GM21390 (cell line): ENCODE measurements around the gene UNC5C.

Experiments
- ATAC-seq: cut with Tn5 transposase; IDR thresholded peaks from one replicate; pipeline ENCODE4 v1.9.1; 2021; ENCODE audit not compliant: unreplicated experiment

Gene UNC5C

DNA sequence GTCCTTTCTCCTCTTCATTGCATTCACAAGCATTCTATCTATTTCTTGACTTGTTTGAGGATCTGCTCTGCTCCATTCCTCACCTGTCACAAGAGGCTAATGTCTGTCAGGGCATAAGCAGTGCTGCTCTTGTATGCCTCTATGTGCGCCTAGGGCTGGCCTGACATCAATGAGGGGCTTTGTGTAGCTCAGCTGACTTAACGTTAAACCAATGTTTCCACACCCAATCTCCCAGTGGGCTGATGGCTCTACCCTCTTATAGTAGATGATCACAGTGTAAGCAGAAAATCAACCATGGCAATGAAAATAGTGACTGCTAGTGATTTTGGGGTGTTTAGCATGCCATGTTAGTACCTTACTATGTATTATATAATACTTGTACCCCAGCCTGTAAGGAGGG, 139.0 kb downstream of the UNC5C start:
- no peak for ATAC-seq

DNA sequence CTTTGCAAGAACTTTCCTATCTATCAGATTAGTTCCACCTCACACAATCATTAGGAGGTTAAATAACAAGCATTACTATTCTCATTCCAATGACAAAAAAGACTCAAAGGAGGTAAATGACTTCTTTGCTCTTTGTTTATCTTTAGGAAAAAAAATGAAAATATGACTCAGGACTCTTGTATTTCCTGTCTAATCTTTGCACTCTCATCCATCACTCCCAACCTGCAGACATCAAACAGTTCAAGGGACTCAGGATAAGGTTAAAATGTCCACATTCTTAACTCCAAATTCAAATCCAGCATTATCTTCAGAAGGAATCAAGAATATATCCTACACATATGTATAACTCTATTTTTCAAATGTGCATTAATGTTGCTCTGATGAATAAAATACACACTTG, 139.6 kb downstream of the UNC5C start:
- ATAC-seq, result no peak

DNA sequence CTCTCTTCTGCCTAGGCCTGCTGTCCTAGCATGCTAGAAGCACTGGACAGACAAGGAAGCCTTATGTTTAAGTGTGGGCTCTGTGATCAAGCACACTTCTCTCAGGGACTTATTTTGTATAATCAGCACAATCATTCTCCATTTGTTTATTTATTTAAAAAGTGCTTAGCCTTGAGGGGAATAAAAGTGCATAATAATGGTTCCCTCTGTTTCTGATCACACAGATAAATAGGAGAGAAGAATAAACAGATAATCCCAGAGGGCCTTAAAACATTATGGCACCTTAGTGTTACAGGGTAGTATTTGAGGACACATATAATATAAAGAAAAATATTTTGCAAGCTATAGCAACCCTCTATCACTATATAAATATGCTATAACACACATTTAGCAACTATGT, 146.5 kb downstream of the UNC5C start:
- ATAC-seq, result no peak

DNA sequence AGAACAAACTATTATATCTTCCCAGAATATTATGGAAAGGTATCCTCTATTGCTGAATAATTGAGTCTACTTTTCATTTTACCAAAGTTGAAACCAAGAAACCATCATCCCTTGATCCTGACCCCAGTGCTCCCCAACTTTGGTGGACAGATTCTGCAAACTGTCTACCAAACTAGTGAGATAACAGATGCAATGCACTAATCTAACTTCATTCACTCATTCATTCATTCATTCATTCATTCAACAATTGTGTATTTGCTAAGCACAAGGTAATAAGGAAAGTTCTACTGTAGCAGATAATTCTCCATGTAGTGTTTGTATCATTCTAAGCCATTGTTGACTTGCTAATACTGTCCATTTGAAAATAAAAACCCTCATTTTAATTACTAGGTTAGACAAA, 150.6 kb downstream of the UNC5C start:
- no peak for ATAC-seq

DNA sequence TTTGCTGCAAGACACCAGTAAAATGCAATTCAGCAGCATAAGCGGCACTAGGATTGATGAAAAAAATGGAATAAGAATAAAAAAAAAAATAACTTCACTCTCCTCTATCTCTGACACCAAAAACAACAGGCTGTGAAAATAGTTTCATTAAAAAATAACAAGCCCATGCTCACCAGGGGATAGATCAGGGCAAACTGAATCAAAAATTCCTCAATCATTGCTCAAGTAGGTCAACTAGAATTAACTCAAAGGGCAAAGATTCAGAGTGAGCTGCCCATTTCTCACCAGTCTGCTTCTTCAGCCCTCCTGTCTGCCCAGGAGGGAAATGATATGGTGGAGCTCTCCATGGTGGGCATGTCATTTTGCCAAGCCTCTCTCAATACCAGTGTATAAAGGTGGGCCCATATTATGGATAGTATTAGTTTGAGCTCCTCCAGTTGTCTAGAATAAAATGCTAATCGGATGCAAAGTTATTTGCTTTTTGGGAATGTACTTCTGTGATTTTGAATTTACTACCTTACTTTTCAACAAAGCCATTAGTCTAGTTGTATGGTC, 153.9 kb downstream of the UNC5C start:
- ATAC-seq, result no peak

DNA sequence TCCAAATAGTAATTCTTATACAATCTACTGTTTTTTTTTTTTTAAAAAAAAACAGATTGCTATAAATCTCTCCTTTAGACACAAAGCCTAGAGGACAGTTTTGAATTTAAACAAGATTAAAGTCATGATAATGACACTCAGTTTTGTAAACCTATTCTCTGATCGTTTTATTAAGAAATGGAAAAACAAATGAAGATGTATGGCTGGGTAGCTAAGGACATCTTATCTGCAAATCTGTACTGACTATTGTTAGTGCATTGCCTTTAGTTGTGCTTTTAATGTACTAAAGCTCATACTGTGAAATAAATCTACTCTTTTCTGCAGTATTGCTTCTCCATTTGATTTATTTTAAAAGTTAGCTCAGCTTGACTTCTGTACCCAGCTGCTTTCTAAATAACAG, 155.0 kb downstream of the UNC5C start:
- no peak for ATAC-seq

DNA sequence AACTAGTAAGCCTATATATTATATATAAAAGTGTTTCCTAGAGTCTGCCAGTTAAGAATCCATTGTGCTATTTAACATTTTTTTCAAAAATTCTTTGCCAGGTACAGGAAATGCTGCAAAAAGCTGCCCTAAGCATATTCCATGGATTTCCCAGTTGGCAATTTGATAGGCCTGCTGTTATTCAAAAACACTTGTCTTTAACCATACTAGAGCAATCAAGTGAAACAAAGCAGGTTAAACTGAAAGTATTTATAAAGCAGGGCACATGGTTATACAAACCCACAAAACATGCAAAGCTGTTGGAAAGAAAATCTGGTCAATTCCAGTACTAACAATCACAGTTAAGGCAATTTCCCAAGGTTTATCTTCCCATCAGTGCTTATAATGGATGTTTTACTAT, 159.9 kb downstream of the UNC5C start:
- no peak for ATAC-seq

DNA sequence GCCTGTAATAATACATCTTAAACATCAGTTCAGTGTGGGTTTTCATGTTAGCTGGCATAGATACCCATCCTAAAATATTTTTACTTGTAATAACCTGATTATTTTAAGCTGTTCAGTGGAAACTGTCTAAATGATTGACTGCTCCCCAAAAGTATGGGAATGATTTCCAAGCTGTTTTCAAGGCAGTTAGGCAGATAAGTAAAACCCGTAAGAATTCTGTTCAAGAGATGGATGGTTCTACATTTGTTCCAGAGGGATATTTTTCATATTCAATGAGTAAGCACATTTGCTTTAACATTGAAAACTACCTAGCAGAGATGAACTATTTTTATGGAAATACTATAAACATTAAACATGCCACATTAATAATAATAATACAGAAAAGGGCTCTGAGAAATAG, 161.1 kb downstream of the UNC5C start:
- no peak for ATAC-seq

DNA sequence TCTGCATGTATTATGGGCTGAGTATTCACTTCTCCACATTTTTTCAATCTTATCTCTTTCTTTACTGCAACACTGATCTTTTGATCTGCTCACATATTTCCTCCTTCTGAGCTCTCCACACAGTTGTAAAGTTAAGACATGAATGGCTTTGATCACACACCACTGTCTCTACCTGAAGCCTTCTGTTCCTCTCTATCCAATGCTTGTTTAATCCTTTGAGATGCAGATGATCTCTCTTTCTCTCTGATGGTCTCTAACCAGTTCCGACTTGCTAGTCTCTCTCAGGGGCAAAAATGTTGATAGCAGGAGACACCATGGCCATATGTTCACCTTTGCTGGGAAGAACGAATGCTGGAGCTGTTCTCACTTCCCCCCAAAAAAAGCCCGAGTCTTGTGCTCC, 162.4 kb downstream of the UNC5C start:
- no peak for ATAC-seq

DNA sequence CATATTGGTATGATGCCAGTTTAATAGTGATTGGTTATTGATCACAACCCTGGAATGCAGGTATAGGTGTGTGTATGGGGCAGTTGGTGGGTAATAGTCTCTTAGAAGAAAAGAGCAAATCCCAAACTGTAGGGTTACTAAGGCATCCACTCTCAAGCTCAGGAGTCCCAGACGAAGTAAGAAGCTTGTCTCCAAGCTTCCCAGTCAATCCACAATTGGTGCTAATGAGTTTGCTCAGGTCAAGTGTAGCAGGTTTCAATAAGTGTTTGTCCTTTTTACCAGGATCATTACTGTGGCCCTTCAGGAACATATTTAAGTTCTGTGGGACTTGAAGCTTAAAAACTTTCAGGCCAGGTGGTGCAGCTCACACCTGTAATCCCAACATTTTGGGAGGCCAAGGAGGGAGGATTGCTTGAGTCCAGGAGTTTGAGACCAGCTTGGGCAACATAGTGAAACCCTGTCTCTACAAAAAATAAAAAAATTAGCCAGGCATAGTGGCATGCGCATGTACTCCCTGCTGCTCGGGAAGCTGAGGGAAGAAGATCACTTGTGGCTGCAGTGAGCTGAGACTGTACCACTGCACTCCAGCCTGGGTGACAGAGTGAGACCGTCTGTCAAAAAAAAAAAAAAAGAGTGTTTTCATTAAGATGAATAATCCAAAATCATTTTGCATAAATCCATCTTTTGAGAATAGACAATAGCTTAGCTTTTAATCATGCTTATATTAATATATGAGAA, 166.8 kb downstream of the UNC5C start:
- ATAC-seq, result no peak

DNA sequence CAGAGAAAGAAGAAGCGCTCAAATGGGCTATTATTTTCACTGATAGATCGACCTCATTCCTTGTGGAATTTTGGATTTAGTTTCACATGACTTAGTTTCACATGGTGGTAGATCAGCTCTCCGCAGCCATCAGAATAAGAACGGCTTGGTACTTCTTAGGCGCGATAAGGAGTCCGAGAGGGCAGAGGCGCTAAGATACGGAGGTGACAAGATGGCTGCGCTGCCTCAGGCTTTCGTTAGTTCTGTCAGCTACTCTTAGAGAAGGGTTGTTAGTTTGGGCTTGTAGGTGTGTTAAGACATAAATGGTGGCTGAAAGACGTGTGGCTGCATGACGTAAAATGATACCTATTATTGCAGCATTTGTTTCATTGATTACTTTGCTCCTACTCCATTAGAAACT, 169.1 kb downstream of the UNC5C start:
- ATAC-seq, result no peak

DNA sequence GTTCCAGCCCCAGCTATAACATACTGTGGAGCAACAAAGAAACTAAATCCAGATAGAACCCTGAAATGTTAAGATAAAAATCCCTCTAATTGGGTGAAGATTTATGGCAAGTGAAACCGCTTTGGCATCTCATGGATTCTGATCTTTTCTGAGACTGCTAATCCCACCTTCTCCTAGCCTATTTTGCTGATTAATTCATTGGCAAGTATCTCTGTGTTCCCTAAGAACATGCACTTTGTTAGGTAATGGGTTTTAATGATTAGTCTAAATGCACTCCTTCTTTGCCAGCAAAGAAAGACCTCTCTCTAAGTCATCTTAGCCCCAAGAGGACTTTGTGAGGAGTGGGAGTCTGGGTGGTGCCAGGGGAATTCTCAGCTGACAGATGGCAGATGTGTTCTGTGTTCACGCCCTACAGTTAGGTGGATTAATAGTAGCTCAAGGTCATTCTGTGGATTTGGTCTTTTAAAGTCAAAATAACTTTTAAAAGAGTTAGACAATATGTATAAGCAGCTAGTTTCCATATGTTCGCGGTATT, 171.3 kb downstream of the UNC5C start:
- ATAC-seq, result no peak

DNA sequence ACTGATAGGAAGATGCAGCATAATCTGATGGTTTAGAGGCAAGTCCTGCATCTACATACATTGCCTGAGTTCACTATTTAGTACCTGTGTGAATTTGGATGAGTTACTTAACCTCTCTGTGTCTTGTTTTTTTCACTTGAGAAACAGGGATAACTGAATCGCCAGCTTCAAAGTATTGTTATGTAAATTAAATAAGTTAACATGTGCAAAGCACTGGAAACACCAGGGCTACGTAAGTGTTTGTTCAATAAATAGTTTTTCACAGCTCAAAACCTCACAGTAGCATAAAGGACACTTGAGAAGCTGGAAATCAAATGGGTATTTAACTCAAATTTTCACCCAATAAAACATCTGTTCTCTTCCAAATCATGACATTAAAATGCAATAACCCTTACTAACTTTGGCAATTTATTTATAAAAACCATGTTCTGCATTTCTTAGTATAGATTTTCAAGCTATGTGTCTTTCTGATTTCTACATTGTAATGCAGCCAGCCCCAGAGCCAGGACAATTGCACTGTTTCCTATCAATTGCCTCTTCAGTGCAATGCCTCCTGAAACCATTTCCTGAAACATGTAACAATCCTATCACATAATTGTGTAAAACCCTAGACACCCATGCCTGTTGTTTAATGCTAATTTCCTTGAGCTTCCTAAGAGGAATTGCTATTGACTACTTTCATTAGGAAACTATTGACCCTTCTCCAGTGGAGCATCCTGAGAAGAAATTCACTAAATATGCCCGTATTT, 177.1 kb downstream of the UNC5C start:
- no peak for ATAC-seq

DNA sequence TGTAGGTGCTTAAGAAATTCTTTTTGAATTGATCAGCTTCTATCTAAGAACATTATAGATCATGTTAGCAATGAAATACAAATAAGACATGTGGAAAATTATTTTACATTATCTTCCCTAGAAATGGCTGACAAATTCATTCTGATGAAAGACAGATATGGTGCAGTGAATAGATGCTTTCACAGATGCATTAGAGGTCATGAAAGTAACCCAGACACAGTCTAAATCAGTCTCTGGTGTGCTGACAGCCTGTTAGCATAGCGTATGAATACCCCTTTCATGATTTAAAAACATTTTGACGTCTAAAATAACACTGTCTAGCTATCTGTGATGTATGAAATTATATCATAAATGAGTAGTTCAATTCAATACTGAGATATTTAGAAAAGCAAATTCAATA, 180.9 kb downstream of the UNC5C start:
- no peak for ATAC-seq

DNA sequence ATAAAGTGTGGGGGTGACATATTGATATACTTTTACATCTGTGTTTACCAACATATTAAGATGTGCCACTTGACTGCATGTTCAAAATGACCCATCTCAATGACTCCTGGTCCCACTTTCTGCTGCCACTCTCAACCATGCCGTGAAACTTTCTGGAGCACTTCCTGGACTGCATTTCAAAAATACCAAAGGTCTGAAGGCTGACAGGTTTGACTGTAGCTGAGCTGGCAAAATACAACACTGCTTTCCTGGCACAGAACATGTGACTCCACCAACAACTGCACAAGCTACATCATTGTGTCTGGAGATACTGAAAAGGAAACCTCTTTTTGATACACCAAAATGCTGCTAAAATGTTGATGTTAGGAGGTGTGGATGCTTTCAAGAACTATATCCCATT, 184.8 kb downstream of the UNC5C start:
- ATAC-seq, result no peak

DNA sequence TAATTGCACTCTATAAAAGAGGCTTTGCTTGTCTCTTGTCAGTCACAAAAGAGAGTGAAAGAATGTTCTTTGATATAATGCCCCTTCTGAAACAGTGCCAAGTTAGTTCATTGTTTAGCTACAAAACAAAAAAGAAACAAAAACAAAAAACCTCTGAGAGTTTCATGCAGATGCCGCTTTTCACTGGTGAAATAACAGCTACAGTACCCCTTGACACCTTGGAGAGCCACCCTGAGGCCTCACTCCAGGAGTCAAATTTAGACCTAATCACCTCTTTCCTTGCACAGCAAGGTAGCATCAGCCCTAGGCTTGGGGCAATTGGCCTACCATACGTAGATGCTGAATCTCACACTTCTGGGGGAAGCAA, 185.2 kb downstream of the UNC5C start:
- no peak for ATAC-seq

DNA sequence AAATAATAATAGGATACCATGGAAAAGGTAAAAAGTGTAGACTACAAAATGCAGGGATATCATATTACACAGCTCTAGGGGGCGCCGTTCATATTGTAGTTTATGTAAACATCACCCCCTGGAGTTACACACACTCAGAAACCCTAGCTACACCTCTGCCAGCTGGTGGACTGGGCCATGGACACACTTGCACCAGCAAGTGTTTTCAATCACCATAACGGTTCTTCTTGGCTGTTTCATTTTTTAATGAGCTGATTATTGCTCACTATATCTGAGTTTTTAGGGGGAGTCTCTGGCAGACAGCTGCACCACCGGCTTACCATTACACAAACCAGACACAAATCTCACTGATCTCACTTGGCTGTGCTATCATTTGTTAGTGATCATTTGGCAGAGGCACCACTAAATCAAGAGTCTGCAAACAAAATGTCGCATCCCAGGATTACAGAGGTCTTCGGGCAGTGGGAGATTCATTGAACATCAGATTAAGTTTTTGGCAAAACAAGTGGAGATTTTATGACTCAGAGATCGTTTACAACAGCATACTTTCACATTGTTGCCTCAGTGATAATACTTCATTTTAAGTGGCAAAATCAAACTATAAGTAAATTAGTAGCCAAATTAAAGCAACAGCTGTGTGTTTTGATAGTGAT, 185.7 kb downstream of the UNC5C start:
- ATAC-seq, result no peak

DNA sequence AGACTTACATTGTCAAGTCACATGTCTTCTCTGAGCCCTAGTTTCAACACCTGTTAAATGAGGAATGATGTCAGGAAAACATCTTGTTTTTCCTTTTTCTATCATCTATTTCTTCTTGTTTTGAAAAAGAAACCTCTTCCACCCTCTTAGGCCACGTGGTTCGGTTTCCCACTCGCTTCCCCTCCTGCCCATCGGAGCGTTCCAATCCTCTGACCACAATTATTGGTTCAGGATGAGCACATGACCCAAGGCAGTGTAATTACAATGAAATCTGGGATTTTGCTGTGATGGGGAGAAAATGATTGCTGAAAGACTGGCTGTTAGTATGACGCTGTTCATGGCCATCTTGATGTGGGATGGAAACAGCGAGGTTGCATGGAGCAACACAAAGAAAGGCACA, 186.7 kb downstream of the UNC5C start:
- ATAC-seq, result no peak

DNA sequence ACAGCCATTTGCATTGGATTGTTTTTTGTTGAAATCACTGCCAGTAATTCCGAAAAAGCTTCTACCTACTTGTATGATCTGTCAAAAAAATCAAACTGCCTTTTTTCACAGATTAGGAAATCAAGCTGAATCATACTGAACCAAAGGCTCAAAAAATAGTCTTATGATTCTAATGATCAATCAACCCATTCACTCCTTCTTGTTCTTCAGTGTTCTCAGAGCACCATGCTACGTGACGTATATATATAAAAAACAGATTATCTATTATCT, 187.1 kb downstream of the UNC5C start:
- no peak for ATAC-seq

DNA sequence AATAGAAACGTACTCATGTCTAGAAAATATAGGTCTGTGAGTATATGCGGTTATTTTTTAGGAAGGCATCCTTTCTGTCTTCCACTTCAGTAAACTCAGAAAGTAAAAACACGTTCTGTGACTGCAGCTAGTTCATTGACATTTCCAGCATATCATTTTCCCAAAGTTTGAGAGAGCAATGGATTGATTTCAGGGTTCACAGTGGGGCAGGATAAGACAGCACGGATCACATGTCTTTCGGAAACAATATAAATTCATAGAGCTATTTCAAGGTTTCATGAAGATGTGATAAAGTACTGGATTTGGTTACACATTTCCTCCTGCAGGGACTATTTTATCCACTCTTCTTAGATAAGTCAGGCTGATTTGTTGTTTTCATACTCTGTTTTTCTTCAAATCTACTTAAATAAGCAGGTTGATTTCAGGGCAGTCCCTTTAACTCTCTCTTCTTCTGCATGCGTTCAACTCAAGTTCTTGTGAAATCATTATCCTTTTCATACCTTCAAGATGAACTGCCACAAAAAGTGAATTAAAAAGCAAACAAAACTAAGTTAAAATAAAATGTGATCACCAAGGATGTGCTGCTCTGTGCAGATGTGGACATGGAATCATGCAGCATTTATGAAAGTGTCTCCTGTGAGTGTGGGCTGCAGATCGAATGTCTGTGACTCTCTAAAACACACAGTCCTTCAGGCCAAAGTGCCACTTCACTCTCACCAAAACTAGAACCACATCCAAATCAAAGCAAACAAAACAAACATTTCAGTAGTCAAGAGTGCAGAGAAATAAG, 187.7 kb downstream of the UNC5C start:
- ATAC-seq, result no peak

DNA sequence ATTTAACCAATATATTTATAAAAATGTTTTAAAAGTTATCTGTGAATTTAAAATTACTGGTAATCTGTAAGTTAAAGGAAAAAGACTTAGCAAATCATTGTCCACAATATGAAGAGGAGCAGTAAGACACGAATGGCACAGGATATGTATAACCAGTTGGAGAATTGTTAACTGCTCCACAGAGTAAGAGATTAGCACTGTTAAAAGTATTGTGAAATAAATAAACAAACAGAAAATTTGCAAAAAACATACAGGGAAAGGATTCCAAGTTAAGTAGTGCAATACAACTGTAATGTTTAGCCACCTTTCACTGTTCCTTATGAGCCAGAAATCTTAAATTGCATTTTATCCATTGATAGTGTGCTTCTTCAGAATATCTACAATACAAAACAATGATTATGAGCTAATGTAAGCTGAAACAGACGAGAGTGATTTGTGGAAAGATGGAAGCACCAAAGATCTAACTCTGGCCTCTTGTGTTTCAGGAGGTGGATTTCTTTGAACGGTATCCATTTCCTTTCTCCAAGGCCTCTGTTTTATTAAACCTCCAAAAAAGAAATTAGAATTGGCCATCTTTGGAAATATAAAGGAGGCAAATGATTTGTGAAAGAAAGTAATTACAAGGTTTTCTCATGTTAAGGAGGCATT, 188.4 kb downstream of the UNC5C start:
- ATAC-seq, result no peak
